Thyroid gland (tissue), 4 donors: ENCODE results near the gene KCNH4. TPM values are rescaled to one million over a fixed set of nuclear protein-coding genes. Genes with fewer than 3 reads are reported as not detected.
"Not testable (repeated sequence)": the region's sequence is repeated elsewhere in the genome, so short reads cannot be mapped to it uniquely, and the experiment has no call there.

Source experiments
- DNase-seq, 2 donors: peaks; one replicate each; pipeline ENCODE4 v3.0.0-alpha.2; 2019
- H3K27ac ChIP-seq, 3 donors: fragments of 200-600 bp; sonication (generic); 1 replicate in 2 of 3; 2 replicates in 1 of 3; pipeline ENCODE4 v1.5.1; 2016 to 2019; ENCODE audit warnings: mild to moderate bottlenecking in 1 of 3, moderate library complexity in 1 of 3
- H3K27me3 ChIP-seq: fragments of 200-600 bp; sonication (generic); one replicate; pipeline ENCODE4 v1.5.1; 2019
- H3K36me3 ChIP-seq, 2 donors: fragments of 200-600 bp; sonication (generic); one replicate each; pipeline ENCODE4 v1.5.1; 2016 to 2019
- H3K4me1 ChIP-seq, 2 donors: fragments of 200-600 bp; sonication (generic); one replicate each; pipeline ENCODE4 v1.5.1; 2017 to 2019
- H3K4me3 ChIP-seq, 3 donors: fragments of 200-600 bp; sonication (generic); replicated peaks in 1 of 3; 1 replicate in 2 of 3; 2 replicates in 1 of 3; pipeline ENCODE4 v1.5.1; 2016; ENCODE audit warnings: mild to moderate bottlenecking in 1 of 3
- H3K9me3 ChIP-seq: fragments of 200-600 bp; sonication (generic); one replicate; pipeline ENCODE4 v1.5.1; 2017
- POLR2A ChIP-seq, 2 donors: fragments of 450-650 bp; IDR thresholded peaks; one replicate each; pipeline ENCODE4 v1.6.1; 2017; ENCODE audit warnings: antibody characterized with exemption in 2 of 2, mild to moderate bottlenecking in 2 of 2, moderate library complexity in 1 of 2
- WGBS, 2 donors: methylation state at CpG; one replicate each; pipeline ENCODE4 v1.1.5; 2017; 5-methylcytosine and 5-hydroxymethylcytosine counted together
- intact Hi-C: fragments of 100-400 bp; cut with DNase I; formaldehyde crosslinking; loops from one replicate; pipeline ENCODE4 v1.15.1; 2023
- total RNA-seq, 4 donors: library from RNA; depleted of rRNA; stranded (reverse); fragments of >200 nt; gene quantifications; one replicate each; pipeline ENCODE4 v1.2.3, GENCODE V29; 2016
- TF ChIP-seq, protein P1 (sequence below), 6 experiments: fragments of 200-600 bp in 3 of 6; fragments of 450-650 bp in 3 of 6; sonication (generic) in 3 of 6; IDR thresholded peaks; one replicate each; pipeline ENCODE4 v1.5.1; 2016 to 2019; ENCODE audit warnings: antibody characterized with exemption in 6 of 6, mild to moderate bottlenecking in 2 of 6, inconsistent platforms in 1 of 6, moderate library complexity in 1 of 6

Gene KCNH4
- total RNA-seq, 4 donors from 2014 or later, result not detected

- Histone ChIP-seq H3K9me3 (no peaks in the 10 kb centered on the region), H3K4me3 (no peak overlapping the region), H3K36me3 (no peaks in the 10 kb centered on the region), H3K27ac (peak overlapping the region; percentile 23 to 56 (median 24)), H3K27me3 (no peaks in the 10 kb centered on the region), H3K4me1 (peaks cover 14 to 15% of the 10 kb centered on the region in 2 donors)
- WGBS, 2 donors, result 36 to 49% methylated on average over 6 to 14 of the region's 14 CpGs
- intact Hi-C loops, result loop anchor here (10.0 kb wide), 1 partner anchor 45 kb away; no protein-coding TSS in a partner anchor
- TF ChIP-seq POLR2A (IDR thresholded peaks at IDR 0.05), result no peak
- TF ChIP-seq, protein P1, sequence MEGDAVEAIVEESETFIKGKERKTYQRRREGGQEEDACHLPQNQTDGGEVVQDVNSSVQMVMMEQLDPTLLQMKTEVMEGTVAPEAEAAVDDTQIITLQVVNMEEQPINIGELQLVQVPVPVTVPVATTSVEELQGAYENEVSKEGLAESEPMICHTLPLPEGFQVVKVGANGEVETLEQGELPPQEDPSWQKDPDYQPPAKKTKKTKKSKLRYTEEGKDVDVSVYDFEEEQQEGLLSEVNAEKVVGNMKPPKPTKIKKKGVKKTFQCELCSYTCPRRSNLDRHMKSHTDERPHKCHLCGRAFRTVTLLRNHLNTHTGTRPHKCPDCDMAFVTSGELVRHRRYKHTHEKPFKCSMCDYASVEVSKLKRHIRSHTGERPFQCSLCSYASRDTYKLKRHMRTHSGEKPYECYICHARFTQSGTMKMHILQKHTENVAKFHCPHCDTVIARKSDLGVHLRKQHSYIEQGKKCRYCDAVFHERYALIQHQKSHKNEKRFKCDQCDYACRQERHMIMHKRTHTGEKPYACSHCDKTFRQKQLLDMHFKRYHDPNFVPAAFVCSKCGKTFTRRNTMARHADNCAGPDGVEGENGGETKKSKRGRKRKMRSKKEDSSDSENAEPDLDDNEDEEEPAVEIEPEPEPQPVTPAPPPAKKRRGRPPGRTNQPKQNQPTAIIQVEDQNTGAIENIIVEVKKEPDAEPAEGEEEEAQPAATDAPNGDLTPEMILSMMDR (IDR thresholded peaks at IDR 0.05), result no peak
- peak; percentile 67 for DNase-seq
Observed at GRCh38 chr17:42159796-42160530, 21.0 kb downstream of the KCNH4 start.

GRCh38 chr17:42155614-42156045, 25.3 kb downstream of the KCNH4 start:
- no peaks in the 10 kb centered on the region for H3K36me3 ChIP-seq
- H3K4me3 ChIP-seq, result peak overlapping the region in 1 of 3 donors; percentile 91
- 34% methylated on average over 17 of the region's 17 CpGs for WGBS, 2 donors
- intact Hi-C loops, result loop anchor here (10.0 kb wide), 1 partner anchor 49 kb away; no protein-coding TSS in a partner anchor
- DNase-seq, result no peak
- no peaks in the 10 kb centered on the region for H3K9me3 ChIP-seq
- H3K27ac ChIP-seq, result peak overlapping the region in 1 of 3 donors; percentile 31
- no peak for TF ChIP-seq POLR2A (IDR thresholded peaks at IDR 0.05)
- TF ChIP-seq, protein P1 (IDR thresholded peaks at IDR 0.05), result no peak
- H3K27me3 ChIP-seq, result no peaks in the 10 kb centered on the region
- peaks cover 33 to 40% of the 10 kb centered on the region in 2 donors for H3K4me1 ChIP-seq

GRCh38 chr17:42153919-42154742, 26.8 kb downstream of the KCNH4 start:
- no peaks in the 10 kb centered on the region for H3K36me3 ChIP-seq
- no peaks in the 10 kb centered on the region for H3K27me3 ChIP-seq
- WGBS, 2 donors, result 8% methylated on average over 15 of the region's 15 CpGs
- intact Hi-C loops, result loop anchor here (10.0 kb wide), 1 partner anchor 51 kb away; no protein-coding TSS in a partner anchor
- no peaks in the 10 kb centered on the region for H3K9me3 ChIP-seq
- H3K4me3 ChIP-seq, result peak overlapping the region; percentile 65 to 91 (median 86)
- TF ChIP-seq POLR2A (IDR thresholded peaks at IDR 0.05), result no peak
- TF ChIP-seq, protein P1 (IDR thresholded peaks at IDR 0.05), result no peak
- peaks cover 24 to 28% of the 10 kb centered on the region in 2 donors for H3K4me1 ChIP-seq
- peak overlapping the region; percentile 47 to 68 (median 57) for H3K27ac ChIP-seq
- no peak for DNase-seq

DNA sequence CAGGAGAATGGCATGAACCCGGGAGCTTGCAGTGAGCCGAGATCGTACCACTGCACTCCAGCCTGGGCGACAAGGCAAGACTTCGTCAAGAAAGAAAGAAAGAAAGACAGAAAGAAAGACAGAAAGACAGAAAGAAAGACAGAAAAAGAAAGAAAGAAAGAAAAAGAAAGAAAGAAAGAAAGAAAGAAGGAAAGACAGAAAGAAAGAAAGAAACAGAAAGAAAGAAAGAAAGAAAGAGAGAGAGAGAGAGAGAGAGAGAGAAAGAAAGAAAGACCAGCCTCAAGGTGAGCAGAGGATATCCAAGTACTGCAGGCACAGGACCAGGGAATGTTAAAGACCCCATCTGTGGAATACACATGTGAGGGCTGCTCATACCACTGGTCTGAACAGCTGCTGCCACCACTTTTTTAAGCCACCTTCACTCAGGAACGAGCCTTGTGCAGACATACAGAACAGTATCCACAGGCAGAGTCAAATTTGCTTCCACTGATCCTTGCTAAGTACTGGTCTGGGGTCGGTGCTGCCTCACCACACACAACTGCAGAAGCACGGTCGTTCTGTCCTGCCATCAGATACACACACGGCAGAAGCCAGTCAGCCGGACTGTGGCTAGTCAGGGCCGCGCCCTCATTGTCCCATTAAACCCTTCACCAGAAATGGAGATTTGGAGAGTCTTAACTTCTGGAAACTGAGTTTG, 33.9 kb downstream of the KCNH4 start:
- 87 to 88% methylated on average over 13 of the region's 13 CpGs for WGBS, 2 donors

DNA sequence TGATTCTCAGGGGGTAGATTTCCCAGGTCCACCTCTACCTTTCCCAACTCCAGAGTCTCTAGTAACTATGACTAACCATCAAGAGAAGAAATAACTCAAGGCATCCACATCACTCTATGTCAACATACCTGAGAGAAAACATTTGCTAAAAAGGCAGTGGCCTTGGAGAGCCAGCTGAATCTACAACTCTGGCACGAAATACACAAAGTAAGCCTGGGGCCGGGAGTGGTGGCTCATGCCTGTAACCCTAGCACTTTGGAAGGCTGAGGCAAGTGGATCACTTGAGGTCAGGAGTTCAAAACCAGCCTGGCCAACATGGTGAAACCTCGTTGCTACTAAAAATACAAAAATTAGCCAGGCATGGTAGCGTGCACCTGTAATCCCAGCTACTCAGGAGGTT, 37.8 kb downstream of the KCNH4 start:
- H3K4me1 ChIP-seq, result peaks cover 15 to 49% of the 10 kb centered on the region in 2 donors
- 74 to 81% methylated on average over 4 of the region's 4 CpGs for WGBS, 2 donors

More for the DNA sequence above, 33.9 kb downstream of the KCNH4 start:
- intact Hi-C loops, result no loop called here
- H3K9me3 ChIP-seq, result no peaks in the 10 kb centered on the region
- no peak for TF ChIP-seq POLR2A (IDR thresholded peaks at IDR 0.05)
- TF ChIP-seq, protein P1 (IDR thresholded peaks at IDR 0.05), result no peak
- H3K4me1 ChIP-seq, result peaks cover 4 to 18% of the 10 kb centered on the region in 2 donors
- no peak for DNase-seq
- no peak overlapping the region for H3K4me3 ChIP-seq
- H3K27me3 ChIP-seq, result no peaks in the 10 kb centered on the region
- peaks cover 0 to 5% of the 10 kb centered on the region in 2 donors for H3K36me3 ChIP-seq
- no peak overlapping the region for H3K27ac ChIP-seq

More for the DNA sequence above, 37.8 kb downstream of the KCNH4 start:
- H3K4me3 ChIP-seq, H3K36me3 ChIP-seq, DNase-seq, H3K27me3 ChIP-seq, H3K27ac ChIP-seq, intact Hi-C loops, H3K9me3 ChIP-seq: not testable (repeated sequence)
